ENCODE data around the gene SELENOI.
"Not testable (repeated sequence)": the region's sequence is repeated elsewhere in the genome, so short reads cannot be mapped to it uniquely, and the experiment has no call there.

SELENOI gene

GRCh38 chr2:26327291-26328272, 18.4 kb upstream of the SELENOI start:
- no peak overlapping the region for H3K27ac ChIP-seq
- TF ChIP-seq, protein P1, sequence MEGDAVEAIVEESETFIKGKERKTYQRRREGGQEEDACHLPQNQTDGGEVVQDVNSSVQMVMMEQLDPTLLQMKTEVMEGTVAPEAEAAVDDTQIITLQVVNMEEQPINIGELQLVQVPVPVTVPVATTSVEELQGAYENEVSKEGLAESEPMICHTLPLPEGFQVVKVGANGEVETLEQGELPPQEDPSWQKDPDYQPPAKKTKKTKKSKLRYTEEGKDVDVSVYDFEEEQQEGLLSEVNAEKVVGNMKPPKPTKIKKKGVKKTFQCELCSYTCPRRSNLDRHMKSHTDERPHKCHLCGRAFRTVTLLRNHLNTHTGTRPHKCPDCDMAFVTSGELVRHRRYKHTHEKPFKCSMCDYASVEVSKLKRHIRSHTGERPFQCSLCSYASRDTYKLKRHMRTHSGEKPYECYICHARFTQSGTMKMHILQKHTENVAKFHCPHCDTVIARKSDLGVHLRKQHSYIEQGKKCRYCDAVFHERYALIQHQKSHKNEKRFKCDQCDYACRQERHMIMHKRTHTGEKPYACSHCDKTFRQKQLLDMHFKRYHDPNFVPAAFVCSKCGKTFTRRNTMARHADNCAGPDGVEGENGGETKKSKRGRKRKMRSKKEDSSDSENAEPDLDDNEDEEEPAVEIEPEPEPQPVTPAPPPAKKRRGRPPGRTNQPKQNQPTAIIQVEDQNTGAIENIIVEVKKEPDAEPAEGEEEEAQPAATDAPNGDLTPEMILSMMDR (conservative IDR thresholded peaks at IDR 0.05), result no peak
- no peak for TF ChIP-seq ZFX (IDR thresholded peaks at IDR 0.05)

- not testable (repeated sequence) for H3K27ac ChIP-seq
Measured at GRCh38 chr2:26329083-26329482, 16.9 kb upstream of the SELENOI start.

- no peak overlapping the region for H3K27ac ChIP-seq
- TF ChIP-seq ZFX (IDR thresholded peaks at IDR 0.05), result no peak
- TF ChIP-seq, protein P1 (conservative IDR thresholded peaks at IDR 0.05), result peak; percentile 89
Measured at GRCh38 chr2:26330114-26330549, 15.8 kb upstream of the SELENOI start.

DNA sequence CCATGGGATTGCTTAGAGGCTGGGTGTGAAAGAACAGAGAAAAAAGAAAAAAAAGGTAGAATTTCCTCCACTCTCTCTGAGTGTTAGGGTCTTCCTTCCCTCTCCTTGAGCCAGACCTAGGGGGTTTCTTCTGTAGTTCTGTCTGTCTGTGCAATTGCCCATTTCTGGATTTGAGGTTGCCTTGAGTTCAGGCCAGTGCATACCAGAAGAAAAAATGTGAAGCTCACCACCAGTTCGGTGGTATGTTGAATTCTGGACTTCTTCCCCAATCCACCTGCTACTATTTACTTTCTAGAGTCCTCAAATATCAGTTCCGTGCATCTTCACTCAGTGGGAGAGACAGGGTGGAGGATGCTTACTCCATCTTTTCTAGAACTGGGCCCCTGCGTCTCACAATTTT, 15.3 kb upstream of the SELENOI start:
- H3K27ac ChIP-seq, result no peak overlapping the region
- TF ChIP-seq, protein P1 (conservative IDR thresholded peaks at IDR 0.05), result no peak
- no peak for TF ChIP-seq ZFX (IDR thresholded peaks at IDR 0.05)

DNA sequence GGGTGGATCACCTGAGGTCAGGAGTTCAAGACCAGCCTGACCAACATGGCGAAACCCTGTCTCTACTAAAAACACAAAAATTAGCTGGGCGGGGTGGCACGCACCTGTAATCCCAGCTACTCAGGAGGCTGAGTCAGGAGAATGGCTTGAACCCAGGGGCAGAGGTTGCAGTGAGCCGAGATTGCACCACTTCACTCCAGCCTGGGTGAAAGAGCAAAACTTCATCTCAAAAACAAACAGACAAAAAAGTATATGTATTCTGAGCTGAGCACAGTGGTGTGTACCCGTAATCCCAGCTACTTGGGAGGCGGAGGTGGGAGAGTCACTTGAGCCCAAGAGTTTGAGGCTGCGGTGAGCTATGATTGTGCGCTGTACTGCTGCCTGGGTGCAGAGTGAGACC, 14.6 kb upstream of the SELENOI start:
- H3K27ac ChIP-seq, result not testable (repeated sequence)

DNA sequence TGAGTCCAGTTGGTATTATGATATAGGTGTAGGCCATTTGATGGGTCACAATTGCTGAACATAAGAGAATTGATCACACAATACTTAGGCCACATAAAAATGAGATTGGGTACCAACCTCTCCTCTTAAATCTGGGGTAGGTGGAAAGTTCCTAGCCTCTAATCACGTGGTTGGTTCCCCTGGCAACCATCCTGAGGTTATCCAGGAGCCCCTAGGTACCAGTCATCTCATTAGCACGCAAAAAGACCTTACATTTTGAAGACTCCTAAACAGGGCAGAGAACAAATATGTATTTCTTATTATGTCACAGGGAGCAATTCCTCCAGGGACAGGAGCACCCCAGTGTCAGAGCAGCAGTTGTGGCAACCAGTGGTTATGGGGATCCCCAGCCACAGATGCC, 12.7 kb upstream of the SELENOI start:
- TF ChIP-seq, protein P1 (conservative IDR thresholded peaks at IDR 0.05), result no peak
- no peak for TF ChIP-seq ZFX (IDR thresholded peaks at IDR 0.05)
- no peak overlapping the region for H3K27ac ChIP-seq

DNA sequence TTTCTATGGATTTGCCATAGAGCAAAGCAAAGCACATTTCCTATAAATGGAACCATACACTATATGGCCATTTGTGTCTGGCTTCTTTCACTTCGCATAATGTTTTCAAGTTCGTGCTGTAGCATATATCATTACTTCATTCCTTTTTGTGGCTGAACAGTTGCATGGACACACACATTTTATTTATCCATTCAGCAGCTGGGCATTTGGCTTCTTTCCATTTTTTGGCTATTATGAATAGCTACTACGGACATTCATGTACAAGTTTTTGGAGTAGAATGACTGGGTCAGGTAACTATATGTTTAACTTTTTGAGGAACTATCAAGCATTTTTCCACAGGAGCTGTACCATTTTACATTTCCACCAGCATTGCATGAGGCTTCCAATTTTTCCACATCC, 10.7 kb upstream of the SELENOI start:
- TF ChIP-seq ZFX (IDR thresholded peaks at IDR 0.05), result no peak
- TF ChIP-seq, protein P1 (conservative IDR thresholded peaks at IDR 0.05), result no peak
- H3K27ac ChIP-seq, result no peak overlapping the region

DNA sequence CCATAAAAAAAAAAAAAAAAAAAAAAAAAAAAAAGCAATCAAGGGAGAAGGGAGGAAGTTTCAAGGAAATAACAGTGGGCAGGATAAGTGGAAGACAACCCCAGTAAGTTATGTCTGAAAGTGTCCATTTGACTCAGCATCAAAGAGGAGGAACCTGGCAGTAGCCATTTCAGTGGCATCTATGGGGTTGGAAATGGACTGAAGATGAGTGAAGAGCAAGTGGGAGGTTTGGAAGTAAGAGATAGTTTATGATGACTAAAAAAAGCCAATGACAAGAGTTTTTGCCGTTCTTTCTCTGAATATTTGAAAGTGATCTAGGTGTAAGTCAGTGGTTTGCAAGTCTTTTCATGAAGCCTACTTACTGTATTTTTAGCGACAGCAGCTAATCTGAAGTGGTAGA, 9.2 kb upstream of the SELENOI start:
- no peak for TF ChIP-seq ZFX (IDR thresholded peaks at IDR 0.05)
- TF ChIP-seq, protein P1 (conservative IDR thresholded peaks at IDR 0.05), result no peak

More for the DNA sequence above, 9.2 kb upstream of the SELENOI start:
- no peak overlapping the region for H3K27ac ChIP-seq

Measured in C4-2B (cell line).